Stimulated activated CD8-positive, alpha-beta memory T cell treated with anti-CD3 and anti-CD28 coated beads, Interleukin-12 subunit alpha, Interleukin-12 subunit beta, amount 100 ng/mL, for 1 hour (primary cell): ENCODE measurements around the gene RIOK2.
A peak's percentile ranks its signal among the peaks of the same experiment; 100 is the strongest.
"Not testable (repeated sequence)": the region's sequence is repeated elsewhere in the genome, so short reads cannot be mapped to it uniquely, and the experiment has no call there.

ENCODE experiments used
- DNase-seq: peaks from one replicate; pipeline ENCODE4 v3.0.0-alpha.2; 2020; ENCODE audit warnings: low read depth

RIOK2 gene

DNA sequence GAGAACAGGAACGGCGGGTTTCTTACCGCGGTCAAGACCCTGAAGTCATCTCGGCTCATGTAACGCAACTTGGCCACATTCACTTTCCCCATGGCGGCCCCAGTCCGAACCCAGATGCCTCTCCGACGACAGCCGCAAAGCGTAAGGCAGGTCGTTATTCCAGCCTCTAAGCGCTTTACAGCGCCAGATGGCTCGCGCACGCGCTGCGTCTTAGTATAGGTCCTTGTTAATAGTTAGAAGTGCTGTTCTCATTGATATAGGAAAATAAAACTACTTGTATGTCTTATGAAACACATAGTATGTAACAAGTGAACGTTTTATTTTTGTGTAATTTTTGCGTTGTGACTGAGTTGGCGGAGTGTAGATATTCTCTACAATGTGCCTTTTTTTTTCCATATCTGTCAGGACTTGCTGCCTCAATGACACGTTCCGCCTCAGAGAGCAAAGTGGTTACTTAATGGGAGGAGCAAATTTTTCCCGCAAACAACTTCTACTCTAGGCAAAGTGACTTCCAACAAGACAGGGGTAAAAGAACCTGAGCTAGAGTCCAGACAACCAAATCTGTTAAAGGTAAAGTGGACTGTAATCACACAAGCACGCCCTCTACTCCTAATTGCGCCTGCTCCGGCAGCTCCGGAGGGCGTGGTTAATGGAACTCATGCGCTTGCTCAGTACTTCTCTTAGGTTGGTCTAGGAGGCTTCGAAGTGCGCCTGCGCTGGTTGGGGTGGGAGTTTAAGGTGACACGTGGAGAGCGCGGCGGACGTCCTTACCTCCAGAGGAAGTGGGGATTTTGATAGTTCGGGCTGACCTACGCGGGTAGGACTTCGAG, at the start of gene RIOK2:
RIOK2 (minus strand) TSS at position 148 of the 830 bp plus-strand sequence; CDS start at position 92, 56 bp downstream.
- peak; percentile 92 for DNase-seq

DNA sequence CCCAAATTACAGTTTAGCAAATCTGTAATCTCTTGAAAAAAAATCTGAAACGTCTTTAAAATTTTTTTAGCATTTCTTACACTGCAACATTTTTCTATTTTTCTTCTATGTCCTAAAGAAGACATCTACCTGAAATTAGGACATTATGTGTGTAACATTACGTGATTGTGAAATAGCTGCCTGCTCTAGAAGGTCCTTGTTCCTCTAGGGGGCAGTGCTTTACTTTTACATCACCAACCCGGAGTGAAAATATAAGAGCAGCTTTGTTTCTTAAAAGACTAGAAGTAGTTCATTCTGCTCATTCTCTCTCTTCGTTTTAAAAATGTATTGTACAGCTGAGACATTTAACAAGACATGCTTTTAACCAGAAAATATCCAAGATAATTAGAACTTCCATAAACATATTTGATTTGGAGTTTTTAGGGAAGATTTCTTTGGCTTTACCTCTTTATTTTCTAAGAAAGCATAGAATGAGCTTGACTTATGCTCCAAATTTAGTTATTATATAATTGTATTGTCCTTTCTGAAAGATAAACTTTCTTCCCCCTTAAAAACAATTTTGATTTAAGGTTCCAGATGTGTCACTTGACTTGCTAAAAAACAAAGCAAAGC, 48.1 kb upstream of the RIOK2 start:
- DNase-seq, result no peak

DNA sequence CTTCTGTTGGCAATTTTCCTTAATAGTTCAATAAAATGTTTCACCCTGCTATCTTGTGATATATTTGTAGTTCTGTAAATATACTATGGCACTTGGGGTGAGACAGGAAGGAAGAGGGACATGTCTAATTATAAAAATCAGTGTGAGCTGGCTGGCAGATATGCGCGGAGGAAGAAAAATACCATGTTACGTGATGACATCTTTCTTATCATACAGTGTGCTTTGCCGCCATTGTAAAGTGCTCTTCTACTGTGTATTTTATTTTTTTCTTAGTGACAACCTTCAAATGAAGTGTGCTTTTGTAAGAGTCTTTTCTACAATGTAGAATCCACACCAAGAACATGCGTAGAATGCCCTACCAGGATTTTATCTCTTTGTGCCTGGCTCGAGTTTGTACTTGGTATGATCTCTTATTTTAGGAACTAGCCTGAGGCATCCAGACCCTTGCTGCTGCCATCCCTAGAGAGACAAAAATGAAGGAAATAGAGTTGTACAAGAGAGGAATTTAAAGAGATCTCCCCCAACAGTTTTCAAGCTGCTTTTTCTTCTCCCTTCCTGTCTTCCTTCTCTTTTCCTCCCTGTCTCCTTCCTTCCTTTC, 46.7 kb upstream of the RIOK2 start:
- no peak for DNase-seq

DNA sequence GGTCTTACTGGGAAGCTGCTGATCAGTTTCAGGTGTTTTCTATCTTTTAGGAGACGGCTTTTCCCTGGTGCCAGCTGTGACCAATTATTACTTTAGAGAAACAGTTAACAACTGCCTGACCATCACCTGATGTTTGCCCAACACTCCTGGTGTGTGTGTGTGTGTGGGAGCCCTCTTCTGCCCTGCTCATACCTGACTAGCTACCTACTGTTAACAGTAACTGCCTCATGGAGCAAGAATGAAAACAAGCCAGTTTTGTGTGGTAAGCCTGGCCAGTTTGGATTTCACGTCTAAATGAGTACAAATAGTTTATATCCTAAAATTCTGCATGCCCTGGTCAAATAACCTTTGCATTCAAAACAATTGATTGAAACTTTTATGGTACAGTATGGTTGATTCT, 46.1 kb upstream of the RIOK2 start:
- DNase-seq, result no peak

DNA sequence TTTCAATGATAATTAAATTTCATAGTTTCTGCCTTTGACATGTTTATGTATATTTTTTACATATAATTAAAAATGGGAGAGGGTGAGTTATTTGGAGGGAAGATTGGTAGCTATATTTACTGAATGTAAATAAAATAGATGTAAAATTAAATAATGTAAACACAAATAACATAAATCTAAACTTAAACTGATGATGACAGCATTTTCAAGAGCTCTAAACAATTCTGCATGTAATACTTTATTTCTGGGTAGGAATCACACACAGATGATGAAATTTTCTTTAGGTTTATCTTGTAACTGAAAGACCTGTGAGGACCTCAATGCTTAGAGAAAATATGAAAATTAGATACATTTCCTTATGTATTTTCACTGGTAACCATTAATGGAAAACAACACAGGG, 42.2 kb upstream of the RIOK2 start:
- no peak for DNase-seq

DNA sequence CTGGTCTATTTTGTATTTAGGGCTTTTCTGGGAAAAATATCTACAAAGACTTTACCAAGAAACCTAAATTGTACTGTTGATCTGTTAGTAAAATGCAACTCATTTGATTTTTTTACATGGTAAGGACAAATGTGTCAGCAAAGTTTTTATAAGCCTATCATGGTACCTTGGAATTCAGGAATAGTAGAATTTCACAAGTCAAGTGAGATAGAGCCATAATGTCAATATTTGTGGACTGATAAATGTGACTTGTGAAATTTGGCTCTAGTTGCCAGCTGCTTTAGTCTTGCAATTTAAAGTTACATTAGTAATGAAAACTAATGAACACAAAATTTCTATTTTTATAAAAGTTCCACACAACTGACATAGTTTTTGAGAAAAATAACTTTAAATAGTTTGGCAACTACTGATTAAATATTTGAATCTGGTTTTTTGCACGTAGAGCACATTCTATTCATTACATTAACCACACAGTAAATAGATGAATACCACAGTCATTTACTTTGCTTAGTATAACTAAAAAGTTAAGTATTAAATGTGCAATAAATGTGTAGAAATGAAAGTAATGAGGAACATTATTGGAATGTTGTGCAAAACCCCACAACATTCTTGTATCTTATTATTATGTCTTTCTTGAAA, 41.2 kb upstream of the RIOK2 start:
- no peak for DNase-seq

DNA sequence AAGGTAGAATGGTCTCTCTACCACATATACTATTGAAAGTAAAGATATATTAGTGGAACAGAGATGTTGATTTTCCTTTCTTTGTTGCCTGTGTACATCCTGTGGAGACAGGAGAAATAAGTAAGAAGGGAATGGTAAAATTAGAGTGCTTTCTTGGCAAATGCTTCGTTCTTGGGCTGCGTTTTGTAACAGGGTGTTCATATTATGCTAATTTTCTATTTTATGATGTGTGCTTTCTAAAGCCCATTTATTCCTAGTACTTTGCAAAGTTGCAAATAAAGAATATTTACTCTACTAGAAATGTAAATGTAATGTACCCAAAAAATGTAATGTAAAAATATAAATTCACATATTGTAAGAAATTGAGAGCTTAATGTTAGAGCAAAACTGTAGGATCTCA, 40.5 kb upstream of the RIOK2 start:
- no peak for DNase-seq

DNA sequence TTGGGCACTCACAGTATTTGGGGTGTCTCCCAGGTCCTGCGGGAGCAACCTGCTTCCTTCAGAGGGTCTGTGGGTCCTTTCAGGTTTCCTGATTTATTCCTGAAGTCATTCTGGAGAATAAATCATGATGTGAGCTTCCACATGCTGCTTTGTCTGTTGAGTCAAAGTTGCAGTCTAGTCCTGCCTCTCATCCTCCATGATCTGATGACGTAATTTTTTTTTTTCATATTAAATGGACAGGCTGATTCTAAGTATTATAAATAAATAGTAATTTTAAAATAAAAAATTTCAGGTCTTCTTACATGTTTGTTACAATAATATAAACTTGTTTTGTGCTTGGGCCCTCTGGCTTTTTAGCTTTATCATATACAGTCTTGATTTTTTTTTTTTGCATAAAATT, 26.3 kb upstream of the RIOK2 start:
- no peak for DNase-seq

DNA sequence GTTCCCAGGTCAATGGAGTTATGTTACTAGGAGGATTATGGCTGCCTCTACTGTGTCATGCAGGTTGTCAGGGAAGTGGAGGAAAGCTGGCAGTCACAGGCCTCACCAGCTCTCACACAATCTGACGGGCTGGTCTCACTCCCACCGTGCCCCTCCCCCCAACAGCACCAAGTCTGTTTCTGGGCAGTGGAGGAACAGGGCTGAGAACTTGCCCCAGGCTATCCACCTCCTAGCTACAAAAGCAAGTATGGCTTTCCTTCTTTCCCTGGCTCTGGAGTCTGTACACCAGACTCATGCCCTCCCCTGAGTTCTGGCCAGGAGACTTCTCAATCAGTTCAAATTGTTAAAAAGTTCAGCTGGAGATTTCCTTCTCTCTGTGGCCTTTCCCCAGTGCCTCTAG, 25.7 kb upstream of the RIOK2 start:
- DNase-seq, result no peak

DNA sequence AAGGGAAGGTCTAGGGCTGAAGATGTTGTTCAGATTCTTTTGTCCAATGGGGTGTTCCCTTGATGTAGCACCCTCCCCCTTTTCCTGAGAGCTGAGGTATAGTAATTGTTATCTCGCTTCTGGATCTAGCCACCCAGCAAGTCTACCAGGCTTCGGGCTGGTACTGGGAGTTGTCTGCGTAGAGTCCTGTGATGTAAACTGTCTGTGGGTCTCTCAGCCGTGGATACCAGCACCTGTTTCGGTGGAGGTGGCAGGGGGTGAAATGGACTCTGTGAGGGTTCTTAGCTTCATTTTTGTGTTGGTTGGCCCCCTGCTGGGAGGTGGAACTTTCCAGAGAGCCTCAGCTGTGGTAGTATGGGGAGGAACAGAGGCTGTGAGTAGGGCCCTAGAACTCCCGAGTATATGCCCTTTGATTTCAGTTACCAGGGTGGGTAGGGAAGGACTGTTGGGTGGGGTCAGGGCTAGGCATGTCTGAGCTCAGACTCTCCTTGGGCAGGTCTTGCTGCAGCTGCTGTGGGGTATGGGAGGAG, 25.2 kb upstream of the RIOK2 start:
- DNase-seq, result no peak

DNA sequence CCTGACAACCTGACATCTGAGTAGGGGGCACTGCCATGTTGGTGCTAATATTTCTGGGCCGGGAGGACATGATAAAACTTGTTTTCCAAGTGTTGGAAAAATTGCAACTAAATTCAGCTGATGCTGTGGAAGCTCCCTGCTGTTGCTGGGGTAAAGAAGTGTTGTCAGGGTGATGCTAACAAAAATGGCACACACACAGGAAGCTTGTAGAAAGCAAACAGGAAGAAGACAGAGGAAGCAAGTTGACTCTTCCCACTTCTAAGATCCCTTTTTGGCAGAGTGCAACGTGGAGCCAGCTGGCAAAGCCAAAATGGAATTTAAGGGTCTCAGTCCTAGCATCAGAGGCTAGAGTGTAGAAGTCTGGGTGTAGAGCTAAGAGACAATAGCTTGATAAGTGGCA, 11.3 kb upstream of the RIOK2 start:
- no peak for DNase-seq

DNA sequence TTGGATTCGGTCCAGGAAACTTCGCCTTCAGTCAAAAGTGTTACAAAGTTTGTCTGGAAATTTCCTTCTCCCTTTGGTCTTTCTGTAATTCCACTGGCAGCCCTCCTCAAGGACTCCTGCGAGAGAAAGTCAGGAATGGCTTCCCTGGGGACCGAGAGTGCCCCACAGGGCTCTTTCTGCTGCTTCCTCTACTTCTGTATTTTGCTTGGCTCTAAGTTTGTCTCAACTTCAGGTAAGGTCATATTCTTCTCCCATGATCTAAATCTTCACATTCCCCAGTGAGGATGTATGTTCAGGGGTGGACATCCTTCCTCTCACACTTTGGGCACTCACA, 10.3 kb upstream of the RIOK2 start:
- DNase-seq, result no peak

DNA sequence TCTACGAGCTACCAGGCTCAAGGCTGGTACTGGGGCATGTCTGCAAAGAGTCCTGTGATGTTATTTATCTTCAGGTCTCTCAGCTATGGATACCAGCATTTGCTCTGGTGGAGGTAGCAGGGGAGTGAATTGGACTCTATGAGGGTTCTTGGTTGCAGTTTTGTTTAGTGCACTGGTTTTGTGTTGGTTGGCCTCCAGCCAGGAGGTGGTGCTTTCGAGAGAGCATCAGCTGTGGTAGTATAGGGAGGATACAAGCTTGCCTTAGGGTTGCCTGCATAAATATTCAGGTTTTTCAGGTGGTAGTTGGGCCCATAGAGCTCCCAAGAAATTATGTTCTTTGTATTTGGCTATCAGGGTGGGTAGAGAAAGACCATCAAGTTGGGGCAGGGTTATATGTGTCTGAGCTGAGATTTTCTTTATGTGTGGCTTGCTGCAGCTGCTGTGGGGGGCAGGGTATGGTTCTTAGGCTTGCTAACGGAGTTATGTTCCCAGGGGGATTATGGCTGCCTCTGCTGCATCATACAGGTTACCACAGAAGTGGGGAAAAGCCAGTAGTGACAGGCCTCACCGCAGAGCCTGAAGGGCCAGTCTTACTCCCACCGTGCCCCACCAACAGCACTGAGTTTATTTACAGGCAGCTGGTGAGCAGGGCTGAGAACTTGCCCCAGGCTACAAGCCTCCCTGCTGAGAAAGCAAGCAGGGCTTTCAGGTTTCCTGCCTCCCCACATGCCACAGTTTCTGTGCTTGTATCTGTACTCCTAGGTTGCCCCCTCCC, 9.7 kb upstream of the RIOK2 start:
- DNase-seq, result no peak

DNA sequence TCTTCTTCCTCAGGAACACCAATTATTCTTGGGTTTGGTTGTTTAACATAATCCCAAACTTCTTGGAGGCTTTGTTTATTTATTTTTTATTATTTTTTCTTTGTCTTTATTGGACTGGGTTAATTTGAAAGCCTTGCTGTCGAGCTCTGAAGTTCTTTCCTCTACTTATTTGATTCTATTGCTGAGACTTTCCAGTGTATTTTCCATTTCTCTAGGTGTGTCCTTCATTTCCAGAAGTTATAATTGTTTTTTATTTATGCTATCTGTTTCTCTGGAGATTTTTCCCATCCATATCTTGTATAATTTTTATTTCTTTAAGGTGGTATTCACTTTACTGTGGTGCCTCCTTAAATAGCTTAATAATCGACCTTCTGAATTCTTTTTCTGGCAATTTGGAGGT, 8.8 kb upstream of the RIOK2 start:
- no peak for DNase-seq

DNA sequence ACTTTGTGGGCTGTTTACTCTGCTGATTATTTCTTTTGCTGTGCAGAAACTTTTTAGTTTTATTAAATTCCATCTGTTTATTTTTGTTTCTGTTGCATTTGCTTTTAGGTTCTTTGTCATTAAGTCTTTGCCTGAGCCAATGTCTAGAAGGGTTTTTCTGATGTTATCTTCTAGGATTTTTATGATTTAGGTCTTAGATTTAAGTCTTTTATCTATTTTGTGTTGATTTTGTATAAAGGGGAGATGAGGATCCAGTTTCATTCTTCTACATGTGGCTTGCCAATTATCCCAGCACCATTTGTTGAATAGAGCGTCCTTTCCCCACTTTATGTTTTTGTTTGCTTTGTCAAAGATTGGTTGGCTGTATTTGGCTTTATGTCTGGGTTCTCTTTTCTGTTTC, 6.5 kb upstream of the RIOK2 start:
- not testable (repeated sequence) for DNase-seq

DNA sequence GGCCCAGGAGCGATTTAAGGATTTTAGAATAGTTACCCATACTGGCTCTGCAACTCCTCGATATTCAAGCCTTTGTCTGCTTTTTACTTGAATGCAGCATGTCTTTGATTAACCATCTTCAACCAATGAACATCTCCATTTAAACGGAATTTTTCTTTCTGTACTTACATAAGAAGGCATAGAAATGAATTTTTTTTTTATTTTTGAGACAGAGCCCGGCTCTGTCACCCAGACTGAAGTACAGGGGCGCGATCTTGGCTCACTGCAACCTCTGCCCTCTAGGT, 825 bp upstream of the RIOK2 start:
- no peak for DNase-seq

DNA sequence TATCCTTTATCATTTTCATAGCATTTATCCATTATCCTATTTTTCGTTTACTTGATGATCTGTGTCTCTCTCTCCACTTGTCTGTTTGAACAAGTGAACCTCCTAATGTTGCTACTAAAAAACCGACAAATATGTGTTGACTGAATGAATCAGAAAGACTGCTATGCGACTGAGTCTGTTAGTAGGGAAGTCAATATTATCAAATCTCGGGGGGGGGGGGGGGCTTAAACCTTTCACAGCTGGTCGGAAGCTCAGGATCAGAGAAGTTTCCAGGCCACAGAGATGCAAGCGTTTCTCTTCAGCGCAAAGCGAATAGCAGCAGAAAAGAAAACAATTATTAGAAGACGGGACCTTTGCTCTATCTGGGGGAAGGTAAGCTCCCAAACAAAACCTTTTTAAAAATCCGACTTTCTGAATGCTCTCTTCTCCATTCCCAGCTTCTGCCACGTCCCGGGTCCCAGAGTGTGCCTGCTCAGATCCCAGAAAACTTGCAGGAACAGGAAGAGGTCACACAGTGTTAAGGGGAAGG, 412 bp downstream of the RIOK2 start:
- DNase-seq, result no peak

DNA sequence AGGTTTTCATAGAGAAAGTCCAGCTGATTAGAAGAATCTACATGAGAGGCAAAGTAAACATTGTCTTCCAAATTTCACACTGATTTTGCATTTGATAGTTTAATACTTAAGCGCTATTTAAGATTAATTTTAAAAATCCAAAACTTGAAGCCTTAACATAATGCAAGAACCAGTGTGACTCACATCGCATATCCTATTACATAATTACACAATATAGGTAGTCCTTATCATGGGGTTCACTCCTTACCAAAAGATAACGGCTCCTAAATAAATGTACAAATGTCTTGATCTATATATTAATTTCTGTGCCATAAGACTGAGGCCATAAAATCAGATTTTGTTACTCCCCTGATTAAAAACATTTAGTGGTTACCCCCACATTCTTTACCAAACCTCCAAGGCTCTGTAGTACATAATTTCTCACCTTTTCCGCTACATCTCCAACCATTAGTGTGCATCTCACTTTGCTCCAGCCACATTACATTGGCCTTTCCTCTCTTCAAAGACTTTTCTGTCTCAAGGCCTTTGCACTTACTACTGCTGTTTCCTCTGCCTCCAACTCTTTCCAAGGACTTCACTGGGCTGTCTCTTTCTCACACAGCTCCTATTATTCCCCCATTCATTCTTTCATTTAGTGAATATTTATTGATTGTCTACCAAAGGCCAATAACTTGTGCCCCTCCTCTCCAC, 1.0 kb downstream of the RIOK2 start:
- no peak for DNase-seq

DNA sequence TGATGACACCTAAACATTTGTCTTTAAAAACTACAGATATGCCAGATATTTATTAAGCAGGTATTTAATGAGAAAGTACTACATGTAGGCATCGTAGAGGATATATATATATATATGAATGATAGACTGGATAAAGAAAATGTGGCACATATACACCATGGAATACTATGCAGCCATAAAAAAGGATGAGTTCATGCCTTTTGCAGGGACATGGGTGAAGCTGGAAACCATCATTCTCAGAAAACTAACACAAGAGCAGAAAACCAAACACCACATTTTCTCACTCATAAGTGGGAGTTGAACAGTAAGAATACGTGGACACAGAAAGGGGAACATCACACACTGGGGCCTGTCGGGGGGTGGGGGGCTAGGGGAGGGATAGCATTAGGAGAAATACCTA, 3.6 kb downstream of the RIOK2 start:
- not testable (repeated sequence) for DNase-seq

DNA sequence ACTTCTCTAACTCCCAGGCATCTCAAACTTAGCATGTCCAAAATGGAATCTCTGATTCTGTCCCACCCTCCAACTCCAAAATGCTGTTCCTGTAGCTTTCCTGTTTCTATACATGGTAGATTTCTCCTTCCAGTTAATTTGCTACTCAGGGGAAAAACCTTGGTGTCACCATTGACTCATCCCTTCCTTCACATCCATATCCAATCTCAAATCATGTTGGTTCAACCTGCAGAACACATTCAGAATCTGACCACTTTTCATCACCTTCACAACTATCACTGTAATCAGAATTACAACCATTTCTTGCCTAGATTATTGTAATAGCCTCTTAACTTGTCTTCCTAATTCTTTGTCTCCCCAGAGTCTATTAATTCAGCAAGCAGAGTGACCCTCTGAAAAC, 10.8 kb downstream of the RIOK2 start:
- DNase-seq, result no peak

DNA sequence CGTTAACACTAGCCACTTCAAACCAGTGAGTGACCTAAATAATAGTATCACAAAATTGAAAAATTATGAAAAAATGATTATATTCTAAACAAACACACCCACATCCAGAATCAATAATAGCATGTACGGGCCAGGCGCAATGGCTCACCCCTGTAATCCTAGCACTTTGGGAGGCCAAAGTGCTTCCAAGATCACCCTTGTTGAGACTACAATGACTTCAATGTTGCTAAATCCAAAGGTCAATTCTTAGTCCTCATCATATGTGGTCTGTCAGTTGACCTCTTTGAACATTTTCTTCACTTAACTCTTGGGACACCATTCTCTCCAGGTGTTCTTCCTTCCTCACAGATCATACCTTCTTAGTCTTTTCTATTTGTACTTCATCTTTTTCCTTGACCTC, 11.3 kb downstream of the RIOK2 start:
- DNase-seq, result no peak
